HG03175 (cell line): ENCODE measurements around the gene CDC42BPA.
A peak's percentile ranks its signal among the peaks of the same experiment; 100 is the strongest.

ENCODE experiments used
- ATAC-seq: cut with Tn5 transposase; IDR thresholded peaks from one replicate; pipeline ENCODE4 v1.9.1; 2021; ENCODE audit warnings: mild to moderate bottlenecking, moderate library complexity; ENCODE audit not compliant: unreplicated experiment

CDC42BPA gene

DNA sequence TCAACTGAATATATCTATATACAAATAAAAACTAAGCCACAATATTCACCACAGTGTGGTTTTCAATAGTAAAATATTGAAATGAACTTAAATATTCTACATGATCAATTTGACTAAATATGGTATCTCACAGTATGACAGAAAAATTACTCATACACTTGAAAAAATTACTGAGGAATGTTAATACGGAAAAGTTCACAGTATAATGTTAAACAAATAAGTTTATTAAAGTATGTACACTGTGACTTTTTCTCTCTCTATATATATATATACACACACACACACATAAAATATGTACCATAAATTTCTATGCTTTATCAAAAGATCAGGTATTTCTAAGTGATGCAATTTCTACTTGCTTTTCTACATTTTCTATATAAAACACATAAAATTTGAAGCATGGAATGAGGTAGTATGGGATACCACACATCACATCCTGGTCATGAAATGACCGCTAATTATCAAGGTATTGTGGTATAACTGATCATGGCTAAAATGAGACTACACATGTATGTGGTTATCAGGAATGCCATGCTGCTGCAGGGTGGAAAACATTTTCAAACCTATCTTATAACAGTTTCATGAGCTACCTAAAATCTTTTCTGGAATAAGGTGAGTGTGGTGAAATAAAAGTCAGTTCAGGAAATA lies 102.3 kb downstream of the CDC42BPA start:
- ATAC-seq, result no peak

DNA sequence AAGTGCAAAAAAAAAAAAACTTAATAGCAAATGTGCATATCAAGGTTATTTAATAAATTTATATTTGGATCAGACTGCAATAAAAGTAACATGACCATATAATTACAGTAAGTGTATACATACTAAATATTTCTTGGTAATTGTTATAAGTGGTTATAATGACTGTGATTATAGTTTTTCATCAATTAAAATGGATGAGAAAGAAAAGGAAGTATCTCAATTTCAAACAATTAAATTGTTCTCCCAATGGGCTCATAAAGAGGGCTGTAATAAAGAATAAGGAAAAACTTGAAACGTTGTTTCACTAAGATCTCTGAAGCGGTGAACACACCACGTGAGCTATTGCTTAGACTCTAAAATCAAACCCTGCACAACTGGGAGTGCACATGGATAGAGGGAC lies 104.1 kb downstream of the CDC42BPA start:
- ATAC-seq, result no peak

DNA sequence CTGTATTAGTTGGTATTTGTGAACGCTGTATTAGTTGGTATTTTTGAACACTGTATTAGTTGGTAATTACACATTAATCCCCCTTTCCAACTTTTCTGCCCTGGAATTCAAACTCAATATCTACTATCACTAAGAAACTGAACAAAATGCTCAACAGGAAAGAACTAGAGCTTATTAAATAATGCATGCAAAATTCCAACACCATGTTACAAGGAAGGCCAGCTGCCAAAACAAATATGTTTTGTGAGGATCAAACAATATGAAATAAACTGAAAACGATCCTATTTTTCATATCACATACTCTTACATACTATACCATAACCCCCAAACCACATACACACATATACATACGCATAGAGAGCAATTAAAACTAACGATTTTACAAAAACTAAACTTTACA lies 104.9 kb downstream of the CDC42BPA start:
- ATAC-seq, result no peak

DNA sequence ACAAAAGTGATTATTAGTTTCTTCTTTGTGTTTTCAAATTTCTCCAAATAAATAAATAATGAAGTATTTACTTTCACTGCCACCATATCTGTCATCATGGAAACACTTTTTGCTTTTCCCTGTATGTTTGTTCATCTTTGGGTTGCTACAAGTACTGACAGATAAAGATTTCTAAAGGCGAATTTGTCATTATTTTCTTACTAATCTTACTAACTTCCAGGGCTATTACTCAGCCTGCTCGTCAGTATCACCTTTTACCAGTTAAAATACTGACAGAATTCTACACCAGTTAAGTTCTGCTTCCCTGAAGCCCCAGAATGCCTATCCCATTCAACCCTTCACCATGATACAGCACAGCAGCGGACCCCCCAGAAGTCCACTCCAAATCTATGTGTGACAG lies 106.1 kb downstream of the CDC42BPA start:
- ATAC-seq, result no peak

DNA sequence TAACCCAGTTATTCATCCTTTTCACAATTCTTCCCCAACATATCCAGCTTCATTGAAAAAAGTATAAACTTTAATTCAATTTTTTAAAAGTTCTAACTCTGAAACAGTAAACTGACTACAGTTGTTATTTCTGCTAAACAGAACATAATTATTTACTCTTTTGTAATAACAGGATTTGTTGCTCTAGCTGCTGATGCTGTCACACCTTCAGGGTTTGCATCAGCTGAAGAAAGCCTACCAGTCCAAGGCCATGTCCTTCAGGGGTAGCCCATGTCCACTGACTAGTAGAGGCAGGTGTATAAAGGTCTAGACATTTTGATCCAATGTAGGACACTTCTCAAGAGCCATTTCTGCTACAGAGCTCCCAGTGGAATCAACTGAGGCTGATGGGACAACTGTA lies 107.7 kb downstream of the CDC42BPA start:
- no peak for ATAC-seq

DNA sequence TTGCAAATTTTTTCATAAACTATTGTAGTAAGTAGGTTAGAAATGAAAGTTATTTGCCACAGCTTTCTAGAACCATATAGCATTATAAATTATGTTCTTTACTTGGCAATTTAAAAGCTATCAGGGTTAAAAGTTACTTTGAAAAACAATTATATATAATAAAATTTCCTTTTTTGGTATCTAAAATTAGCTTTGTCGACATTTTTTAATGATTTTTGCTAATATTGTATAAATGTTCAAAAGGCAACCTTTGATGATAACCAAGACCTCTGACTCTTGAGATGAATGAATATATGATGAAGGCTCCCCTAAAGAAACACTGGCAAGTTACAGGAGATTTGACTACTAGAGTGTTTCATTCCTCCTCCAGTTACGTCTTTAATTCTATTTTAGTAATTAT lies 121.2 kb downstream of the CDC42BPA start:
- ATAC-seq, result no peak

DNA sequence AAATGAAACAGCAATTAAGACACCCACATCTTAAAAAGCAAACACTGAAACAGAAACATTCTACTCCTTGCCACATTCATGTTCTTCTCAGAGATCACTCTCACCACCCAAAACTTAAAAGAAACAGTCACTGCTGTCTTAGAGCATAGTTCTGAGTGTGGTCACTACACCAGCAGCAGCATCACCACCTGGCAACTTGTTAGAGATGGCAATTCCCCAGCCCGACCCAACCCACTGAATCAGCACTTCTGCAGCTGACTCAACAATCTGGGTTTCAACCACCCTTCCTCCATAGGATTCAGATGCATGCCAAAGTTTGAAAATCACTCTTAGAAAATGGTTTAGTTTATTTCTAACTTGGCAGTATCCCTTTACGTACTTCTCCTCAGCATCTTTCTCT lies 126.1 kb downstream of the CDC42BPA start:
- ATAC-seq, result no peak

DNA sequence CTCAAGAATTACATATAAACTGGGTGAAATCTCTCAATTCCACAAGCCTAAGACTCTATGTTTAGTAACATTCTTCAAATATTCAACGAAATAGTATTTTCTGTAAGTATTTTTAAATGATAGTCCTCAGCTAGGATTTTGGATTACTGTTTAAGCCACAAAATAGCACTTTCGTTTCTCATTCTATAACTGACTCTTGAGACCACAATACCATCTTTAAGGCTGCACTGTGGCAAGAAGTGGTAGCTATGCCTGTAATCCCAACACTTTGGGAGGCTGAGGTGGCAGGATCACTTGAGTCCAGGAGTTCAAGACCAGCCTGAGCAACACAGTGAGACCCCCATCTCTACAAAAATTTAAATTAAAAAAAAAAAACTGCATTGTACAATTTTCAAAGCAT lies 126.7 kb downstream of the CDC42BPA start:
- peak; percentile 78 for ATAC-seq

DNA sequence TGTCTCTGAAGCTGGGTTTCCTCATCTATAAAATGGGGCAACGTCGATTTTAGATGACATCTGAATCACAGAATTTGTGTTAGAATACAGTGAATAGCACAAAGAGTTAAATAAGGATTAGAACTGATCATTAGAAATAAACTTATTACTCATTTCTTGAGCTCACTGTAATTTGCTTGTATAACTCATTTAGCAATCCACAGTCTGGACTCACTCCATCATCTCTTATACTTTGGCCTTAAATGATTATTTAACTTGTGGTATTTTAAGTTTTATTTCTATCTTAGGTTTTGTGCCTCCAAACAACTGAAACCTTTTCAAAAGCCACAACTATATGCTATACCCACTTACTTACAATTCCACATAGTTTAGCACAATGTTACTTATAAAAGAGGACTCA lies 128.0 kb downstream of the CDC42BPA start:
- no peak for ATAC-seq

DNA sequence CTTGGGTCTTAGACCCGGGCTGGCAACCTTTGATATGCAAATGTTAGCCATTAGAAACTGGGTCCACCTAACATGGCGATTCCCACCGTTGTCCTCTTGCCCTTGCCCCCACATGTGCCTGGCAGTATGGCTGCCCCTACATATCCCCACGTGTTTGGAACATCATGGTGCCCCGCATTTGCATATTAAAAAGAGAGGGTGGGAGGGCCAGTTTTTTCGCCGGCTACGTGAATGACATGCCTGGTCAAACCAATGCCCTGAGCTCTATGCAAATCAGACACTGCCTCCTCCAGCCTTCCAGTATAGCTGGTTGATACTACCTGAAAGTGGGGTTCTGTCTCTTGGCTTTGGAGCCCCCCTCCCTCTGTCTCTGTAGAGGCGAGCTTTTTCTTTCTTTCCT lies 133.0 kb downstream of the CDC42BPA start:
- no peak for ATAC-seq

DNA sequence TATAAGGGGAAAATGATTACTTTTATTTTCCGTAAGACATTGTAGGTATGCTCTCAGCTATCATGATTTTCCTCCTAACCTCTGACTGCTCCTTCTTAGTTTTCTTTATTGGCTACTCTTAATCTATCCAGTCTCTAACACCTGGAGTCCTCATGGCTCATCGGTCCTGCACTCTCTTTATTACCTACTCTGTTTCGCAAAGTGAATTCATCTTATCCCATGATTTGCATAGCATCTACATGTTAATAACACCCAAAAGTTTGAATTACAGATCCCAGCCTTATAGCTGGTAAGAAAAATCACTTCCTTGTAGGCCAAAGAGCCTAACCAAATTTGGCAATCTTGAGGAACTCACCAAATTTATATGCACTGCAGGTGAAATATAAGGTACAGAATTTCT lies 136.3 kb downstream of the CDC42BPA start:
- no peak for ATAC-seq

DNA sequence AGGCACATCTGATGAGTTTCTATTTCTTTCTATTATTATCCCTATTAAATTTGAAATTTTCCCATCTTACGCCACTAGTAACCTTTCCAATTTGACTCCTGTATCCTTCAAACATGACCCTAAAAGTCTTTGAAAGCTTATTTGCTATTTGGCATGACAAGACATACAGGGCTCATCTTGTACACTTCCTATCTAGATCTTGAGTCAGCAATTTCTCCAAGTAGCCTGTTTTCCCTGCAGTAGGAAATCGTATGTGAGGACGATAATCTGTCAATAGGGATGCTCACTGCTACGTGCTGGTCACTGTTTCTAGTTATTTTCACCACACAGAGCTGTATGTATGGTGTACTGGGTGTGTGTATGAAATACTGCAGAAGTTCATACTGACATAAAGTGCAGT lies 142.7 kb downstream of the CDC42BPA start:
- no peak for ATAC-seq

DNA sequence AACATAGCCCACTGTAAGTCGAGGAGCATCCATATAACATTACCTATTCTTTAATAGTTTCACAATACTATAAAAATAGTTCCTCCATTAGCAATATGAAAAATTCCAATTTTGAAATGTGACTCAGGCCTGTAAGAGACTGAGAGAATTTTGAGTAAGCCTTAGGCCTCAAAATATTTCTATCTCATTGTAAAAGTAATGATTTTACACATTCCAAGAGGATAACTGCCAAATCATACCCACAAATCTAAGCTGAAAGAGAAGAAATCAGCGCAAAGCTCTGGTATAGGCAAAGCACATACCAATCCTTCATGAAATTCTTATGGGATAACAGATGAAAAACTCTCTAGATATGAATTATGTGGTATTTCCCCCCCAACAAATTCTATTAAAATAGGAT lies 144.1 kb downstream of the CDC42BPA start:
- no peak for ATAC-seq

DNA sequence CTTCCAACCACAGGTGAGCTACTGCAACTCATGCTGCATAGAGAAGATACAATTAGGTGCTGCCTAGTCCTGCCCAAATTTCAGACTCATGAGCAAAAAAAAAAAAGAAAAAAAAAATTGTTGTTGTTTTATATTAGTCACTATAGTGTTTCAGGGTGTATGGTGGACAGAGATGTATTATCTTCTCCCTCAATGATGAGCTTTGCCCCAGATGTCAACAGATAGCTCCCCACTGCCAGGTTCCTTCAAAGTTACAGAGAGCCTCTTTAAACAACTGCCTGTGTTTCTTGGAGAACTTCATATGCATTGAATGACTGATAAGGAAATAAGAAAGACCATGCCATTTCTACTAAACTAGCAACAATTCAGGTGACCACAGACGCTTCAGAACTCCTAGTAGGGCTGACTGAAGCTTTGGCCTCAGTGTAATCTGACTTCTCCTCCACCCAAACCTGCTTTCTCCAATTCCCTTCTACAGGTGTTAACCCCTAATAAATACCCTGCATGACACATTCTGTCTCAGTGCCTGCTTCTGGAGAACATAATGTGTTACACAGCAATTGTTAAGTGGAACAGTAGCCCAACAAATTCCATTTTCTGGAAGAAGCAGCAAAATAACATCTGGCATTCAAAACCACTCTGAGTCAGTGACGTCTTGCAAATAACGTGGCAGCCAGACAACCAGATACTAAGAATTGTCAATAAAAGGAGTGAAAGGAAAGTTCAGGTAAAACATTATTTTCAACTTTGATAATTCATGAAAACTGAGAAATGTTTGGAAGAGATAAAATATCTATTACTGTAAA lies 147.7 kb downstream of the CDC42BPA start:
- no peak for ATAC-seq

DNA sequence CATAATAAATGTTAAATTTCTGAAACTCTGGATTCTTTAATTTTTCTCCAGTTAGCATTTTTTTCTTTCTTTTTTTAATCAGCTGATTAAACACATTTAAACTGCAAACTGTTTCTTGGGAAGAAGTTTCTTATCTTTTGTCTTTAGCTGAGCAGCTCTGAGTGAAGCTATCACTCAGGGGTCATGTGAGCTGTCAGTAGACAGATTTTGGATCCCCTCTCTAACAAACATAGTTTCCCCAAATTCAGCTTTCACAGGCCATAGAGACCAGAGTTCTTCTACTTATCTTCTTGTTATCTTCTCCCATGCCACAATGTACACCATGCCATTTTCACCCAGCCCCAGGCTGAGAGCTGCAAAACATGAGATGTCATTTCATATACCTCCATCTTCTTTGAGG lies 148.9 kb downstream of the CDC42BPA start:
- no peak for ATAC-seq

DNA sequence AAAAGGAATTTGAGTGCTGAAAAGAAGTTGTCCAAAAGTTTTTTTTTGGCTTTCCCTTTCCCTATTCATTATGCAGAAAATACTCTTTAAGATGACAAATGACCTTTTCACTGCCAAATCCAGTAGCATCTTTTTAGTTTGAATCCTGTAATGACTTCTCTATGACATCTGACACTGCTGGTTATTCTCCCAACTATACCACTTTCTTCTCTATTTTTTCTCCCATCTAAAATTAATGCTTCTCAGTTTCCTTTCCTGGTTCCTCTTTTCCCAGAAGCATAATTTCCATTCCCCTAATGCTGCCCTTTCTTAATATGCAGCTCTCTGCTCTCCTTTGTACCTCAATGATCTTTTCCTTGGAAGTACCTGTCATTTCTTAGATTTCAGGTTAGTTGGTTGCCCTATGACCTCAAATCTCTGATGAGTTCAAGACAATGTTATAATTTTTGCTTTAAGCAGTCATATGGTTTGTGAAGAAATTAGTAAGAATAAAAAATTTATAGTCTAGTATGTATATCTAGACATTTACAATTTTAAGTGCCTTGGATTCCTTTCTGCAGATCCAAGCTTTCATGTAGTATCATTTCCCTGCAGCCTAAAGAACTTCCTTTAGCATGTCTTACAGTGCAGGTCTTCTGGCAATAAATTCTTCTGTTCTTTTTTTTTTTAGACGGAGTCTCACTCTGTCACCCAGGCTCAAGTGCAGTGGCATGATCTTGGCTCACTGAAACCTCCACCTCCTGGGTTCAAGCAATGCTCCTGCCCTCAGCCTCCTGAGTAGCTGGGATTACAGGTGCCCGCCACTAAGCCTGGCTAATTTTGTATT lies 150.8 kb downstream of the CDC42BPA start:
- no peak for ATAC-seq

DNA sequence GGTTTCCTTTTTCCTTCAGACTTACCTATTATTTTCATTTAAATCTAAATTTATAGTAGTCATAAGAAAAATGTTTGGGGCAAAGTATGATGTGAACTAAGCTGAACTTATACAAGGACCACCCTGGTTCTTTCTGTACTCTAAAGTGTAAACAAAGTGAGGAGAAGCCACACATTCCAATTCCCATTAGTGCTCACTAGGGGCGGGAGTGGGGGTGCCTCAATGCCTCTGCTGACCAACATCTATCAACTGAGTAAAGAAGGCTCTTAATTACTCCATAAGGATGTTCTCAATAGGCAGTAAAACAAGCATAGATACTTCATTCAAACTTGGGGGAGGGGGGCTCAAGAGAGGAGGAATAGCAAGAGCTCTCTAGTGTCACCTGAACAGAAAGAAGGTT lies 151.7 kb downstream of the CDC42BPA start:
- ATAC-seq, result no peak

DNA sequence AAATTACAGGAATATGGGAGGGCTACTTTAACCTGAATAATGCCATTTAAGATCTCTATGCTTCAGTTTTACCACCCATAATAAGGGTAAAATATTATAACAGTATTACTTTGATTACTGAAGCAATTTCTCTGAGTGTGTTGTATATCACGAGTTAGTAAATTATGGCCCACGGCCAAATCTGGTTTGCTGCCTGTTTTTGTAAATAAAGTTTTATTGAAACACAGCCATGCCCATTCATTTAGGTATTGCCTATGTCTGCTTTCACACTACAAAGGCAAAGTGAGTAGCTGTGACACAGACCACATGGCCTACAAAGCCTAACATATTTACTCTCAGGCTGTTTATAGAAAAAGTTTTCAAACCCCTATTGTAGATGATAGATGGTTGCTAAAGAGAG lies 156.8 kb downstream of the CDC42BPA start:
- ATAC-seq, result no peak

DNA sequence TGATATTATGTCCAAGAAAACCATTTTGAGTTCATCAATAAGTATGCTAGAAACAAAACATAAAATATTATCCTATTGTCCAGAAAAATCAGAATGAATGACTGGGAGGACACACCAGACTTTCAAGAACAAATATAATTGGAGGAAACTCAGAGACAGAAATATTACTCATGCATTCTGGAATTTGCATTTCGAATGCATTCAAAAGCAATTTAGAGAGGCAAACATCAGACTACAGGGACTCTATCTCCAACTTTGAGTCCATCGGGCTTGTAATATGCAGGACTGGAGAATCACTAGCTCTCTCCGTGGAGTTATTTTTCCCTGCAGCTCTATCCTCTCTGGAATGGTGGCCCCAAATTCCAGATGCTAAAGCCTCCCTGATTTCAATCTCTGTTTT lies 161.8 kb downstream of the CDC42BPA start:
- no peak for ATAC-seq

DNA sequence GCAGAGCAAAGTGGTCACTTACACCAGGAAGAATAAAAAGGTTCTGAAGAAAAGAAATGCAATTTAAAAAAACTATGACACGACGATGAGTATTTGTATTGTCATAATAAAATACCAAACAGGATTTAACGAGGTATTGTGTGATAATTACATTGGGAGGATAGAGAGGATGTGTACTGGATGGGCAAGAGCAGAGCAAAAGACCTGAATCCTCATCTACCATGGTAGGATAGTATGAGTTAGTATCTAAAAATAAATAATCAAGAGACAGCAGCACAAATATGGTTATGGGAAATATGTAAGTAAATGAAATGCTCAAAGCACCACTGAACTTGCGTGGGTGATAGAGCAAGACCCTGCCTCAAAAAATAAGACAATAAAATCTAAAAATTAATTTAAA lies 162.6 kb downstream of the CDC42BPA start:
- ATAC-seq, result no peak

DNA sequence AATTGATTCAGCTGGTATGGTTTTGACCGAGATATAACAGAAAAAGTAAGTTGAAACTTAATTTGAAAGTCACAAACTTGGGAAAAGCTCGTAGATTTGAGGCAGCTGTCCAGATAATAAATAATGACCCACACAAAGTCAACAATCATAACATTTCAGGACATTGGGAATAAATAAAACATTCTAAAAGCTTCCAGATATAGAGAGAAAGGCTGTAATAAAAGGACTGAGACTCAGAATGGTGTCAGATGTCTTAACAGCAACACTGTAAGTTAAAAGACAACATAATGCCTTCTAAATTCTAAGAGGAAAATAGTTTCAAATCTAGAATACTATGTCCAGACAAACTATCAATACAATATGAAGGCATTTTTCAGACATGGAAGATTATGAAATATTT lies 163.3 kb downstream of the CDC42BPA start:
- no peak for ATAC-seq

DNA sequence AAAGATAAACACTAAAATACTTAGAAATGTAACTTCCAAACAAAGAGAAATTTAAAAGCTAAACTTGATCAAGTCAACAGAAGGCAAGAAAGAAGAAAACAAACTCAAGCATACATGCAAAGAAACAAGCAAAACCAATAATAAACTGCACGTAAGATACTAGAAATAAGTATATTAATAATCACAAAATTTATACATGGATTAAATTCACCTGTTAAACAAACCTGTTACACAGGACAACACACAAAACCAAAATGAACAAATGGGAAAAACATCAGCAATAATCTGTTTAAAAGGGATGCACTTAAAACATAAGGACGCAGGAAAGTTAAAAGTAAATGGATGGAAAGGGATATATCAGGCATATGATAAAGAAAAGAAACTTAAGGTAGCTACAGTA lies 165.8 kb downstream of the CDC42BPA start:
- no peak for ATAC-seq
